ENCODE measurements around the gene CD248.
"Not testable (repeated sequence)": the region's sequence is repeated elsewhere in the genome, so short reads cannot be mapped to it uniquely, and the experiment has no call there.

The CD248 gene

DNA sequence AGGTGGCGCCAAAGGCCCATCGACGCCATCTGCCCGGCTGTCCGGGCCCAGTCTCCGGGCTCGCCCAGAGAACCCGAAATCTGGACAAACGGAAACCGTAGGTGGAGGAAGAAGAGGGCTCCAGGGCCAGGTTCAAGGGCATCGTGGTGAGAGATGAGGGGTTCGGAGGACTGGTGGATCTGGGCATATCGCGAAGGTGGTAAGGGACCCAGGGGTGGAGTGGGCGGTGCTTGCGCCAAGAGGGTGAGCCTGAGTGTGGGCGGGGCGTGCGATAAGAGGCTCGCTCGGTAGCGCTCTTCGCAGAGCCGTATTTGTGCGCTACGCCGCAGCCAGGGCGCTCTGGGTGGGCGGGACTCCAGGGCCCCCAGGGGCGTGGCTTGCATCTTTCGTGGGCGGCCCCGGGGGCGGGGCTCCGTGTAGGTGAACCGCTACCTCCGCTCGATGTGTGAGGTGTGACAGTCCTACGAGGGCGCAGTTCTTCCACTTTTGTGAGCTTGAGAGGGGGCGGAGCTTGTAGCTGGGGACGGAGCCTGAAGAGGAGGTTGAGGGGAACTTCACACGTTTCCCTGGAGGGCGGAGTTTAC, 4.8 kb downstream of the CD248 start:
- peak; percentile 97 for DNase-seq

DNA sequence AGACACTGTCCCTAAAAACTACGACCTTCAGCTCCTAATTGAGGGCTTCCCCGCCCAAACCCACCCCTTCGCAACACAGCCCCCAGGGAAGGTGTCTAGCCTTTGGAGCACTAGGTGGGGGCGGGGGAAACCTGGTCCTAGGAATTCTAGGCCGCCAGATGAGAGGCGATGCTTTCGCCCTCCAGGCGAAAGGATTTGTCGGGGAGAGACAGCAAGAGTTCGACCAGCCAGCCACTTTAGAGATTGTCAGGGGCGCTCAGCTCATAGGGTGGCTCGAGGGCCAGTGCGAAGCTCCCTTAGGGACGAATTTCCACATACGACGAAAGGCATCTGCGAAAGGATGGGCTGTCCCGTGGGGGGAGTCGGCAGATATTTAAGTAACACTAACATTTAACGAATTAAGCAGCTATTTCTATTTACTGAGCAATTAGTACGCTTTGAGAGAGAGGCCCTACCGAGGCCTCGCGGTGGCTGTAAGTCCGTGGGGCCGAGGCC, 5.3 kb downstream of the CD248 start:
- DNase-seq, result no peak

DNA sequence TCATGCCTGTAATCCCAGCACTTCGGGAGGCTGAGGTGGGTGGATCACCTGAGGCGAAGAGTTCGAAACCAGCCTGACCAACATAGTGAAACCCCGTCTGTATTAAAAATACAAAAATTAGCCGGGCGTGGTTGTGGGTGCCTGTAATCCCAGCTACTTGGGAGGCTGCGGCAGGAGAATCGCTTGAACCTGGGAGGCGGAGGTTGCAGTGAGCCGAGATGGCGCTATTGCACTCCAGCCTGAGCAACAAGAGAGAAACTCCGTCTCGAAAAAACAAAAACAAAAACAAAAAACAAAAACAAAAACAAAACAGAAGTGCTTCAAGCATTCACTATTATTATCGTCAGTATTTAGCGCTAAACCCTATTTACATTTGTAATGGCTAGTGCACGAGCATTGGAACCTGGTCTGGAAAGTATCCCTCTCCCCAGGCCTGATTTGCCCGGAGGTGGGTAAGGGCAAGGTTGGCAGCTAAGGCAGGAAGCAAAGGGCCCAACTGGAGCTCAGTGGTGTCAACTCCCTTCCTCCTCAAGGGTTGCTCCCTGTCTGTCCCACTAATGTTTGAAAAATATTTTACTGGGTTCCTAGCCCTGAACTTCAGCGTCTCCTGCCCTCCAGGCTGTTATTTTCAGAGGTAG, 5.9 kb downstream of the CD248 start:
- DNase-seq, result not testable (repeated sequence)

DNA sequence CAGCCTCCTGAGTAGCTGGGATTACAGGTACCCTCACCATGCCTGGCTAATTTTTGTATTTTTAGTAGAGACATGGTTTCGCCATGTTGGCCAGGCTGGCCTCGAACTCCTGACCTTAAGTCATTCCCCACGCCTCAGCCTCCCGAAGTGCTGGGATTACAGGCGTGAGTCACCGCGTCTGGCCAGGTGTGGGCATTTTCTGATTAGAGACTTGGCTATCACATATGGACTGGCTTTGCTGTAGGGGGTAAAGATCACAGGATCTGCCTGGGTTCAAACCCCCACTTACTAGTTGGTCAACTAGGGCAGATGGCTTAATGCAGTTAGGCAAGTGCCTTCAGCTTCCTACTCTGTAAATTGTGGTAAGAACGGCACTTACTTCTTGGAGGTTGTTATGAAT, 6.5 kb downstream of the CD248 start:
- no peak for DNase-seq

DNA sequence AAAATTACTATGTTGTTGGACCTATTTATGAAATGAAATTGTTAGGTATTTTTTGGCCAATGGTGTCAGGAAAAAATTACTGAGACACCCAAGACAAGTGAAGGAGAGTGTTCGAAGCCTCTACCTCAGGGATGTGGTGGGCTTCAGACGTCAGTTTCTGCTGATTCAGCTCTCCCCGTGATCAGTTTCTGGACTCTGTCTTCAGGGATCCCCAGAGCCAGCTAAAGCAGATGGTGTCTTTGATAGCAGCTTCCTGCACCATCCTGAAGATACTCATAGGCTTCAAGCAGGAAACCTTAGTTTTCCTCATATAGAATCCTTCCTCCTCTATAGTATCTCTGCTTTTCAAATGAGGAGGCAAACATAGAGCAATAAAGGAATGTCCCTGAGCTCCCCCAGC, 7.4 kb downstream of the CD248 start:
- DNase-seq, result no peak

DNA sequence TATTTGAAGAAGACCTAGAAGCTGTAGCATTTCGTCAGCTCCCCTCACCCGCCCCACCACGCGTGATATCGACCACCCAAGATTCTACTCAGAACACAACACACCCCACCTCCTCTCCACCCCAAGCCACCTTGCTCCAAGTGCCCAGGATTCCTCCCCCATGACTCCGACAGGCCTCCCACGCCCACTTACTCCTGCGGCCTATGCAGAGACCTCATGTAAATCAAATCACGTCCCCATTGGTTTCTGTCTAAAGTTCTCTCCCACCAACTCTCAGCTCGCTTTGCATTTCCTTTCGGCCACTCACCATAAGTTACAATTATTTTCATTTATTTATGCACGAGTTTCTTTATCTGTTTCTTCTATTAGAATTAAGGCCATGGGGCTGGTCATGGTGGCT, 14.2 kb downstream of the CD248 start:
- DNase-seq, result no peak

DNA sequence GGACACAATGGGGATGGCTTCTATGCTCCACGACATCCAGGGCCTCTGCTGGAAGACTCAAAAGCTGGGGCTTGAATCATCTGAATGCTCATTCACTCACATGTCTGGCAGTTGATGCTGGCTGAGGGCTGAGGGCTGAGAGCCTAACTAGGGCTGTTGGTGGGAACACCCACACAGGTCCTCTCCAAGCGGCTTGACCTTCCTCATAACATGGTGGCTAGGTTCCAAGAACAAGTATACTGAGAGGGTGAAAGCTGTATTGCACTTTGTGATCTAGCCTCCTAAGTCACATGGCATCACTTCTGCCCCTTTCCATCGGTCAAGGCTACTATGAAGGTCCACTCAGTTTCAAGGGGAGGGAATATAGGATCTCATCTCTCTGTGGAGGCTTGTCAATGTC, 17.7 kb downstream of the CD248 start:
- DNase-seq, result no peak

DNA sequence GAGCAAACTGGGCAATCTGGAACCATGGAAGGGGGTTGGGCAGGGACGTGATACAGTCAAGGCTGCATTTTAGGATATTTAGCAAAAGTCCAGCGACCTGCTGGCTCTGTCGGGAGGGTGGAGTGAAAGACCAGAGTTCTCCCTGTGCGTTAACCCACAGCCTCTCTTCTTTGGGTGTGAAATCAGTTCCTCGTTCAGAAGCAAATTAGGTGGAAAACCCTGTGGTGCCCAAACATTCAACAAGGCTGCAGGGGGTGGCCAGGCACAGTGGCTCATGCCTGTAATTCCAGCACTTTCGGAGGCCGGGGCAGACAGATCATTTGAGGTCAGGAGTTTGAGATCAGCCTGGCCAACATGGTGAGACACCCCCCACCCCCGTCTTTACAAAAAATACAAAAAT, 19.2 kb downstream of the CD248 start:
- no peak for DNase-seq

DNA sequence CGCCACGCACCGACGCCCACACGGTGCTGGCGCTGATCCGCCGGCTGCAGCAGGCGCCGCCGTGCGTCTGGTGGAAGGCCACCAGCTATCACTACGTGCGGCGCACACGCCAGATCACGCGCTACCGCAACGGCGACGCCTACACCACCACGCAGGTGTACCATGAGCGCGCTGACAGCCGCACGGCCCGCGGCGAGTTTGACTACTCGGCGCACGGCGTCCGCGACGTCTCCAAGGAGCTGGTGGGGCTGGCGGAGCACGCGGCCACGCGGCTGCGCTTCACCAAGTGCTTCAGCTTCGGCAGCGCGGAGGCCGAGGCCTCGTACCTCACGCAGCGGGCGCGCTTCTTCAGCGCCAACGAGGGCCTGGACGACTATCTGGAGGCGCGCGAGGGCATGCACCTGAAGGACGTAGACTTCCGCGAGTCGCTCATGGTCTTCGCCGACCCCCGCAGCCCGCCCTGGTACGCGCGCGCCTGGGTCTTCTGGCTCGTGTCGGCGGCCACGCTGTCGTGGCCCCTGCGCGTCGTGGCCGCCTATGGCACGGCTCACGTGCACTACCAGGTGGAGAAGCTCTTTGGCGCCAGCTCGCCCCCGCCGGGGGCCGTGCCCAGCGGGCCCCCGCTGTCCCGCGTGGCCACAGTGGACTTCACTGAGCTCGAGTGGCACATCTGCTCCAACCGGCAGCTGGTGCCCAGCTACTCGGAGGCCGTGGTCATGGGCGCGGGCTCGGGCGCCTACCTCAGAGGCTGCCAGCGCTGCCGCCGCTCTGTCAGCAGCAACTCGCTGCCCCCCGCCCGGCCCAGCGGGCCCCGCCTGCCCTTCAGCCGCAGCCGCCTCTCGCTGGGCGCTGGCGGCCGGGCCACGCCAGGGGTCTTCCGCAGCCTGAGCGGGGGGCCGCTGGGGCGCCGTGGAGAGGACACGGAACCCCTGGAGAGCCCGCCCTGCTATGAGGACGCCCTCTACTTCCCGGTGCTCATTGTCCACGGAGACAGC, 21.9 kb downstream of the CD248 start:
- DNase-seq, result no peak

DNA sequence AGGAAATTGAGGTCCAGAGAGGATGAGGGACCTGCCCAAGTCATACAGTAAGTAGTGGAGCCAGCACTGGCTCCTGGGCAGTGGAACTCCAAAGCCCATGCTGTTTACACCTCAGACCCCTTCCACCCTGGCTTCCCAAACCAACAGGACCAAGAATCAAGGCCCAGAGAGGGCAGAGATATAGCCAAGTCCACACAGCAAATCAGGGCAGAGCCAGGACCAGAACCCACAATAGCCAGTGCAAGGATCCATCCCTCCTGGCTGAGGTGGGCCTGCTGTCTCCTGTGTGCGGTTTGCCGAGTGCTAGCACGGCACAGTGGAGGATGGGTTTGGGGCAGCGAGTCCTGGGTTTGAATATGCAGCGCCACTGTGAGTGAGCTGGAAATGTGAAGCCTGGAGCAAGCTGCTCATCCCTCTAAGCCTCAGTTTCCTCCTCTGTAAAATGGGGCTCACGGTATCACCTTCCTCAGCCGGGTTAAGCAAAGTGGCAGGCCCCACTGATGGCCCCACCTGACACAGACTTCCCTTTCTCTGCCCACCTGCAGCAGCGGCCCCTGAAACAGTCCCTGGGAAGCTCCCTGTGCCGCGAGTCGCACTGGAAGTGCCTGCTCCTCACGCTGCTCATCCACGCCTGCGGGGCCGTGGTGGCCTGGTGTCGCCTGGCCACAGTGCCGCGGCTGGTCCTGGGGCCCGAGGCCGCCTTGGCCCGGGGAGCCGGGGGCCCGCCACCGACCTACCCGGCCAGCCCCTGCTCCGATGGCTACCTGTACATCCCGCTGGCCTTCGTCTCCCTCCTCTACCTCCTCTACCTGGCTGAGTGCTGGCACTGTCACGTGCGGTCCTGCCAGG, 22.8 kb downstream of the CD248 start:
- DNase-seq, result no peak

DNA sequence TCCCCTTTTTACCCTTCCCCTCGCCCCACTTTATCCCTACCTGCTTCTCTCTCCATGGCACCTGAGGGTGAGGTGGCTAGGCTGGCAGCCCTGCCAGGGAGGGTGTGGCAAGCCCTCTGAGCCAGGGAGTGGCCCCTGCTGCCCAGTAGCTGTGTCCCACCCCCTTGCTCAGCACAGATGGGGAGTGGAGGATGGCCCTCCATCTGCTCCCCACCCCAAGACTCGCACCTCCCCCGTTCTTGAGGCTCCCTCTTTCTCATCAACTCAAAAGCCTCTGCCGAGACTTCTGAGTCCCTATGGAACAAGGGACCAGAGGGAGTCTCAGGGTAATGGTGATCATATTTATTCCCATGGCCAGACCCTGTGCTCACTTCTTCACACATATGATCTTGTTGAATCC, 23.5 kb downstream of the CD248 start:
- DNase-seq, result no peak

DNA sequence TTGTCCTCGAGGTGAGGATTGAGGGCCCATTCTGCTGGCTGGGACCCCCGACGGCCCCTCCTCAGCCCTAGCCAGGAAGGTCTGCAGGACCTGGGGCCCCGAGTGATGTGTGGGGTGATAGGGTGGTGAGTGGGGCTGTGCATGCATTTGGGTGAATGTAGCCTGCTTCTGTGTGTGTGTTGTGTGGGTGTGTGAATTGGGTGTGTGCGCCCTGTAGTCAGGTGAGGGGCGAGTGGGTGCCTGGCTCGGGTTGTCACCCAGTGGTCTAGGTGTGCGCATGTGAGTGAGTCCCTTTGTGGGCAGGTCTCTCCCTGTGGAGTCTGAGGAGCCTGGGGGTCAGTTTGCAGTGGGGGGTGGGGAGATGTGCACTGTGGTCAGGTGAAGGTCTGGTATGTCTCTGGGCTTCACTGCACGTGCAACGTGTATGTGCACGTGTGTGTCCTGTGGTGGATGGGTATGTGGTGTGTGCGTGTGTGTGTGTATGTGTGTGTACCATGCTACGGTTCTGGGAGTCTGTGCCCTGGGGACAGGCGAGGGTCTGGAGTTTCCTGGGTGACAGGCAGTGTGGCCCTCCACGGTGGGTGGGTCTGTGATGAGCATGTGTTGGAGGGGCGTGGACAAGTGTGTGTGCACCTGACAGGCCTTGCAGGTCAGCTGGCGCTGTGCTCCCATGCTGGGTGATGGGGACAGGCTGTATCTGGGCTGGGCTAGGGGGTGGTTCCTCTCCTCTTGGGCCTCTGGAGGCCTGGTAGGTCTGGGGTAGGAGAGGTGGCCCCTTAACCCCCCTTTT, 24.1 kb downstream of the CD248 start:
- DNase-seq, result no peak

DNA sequence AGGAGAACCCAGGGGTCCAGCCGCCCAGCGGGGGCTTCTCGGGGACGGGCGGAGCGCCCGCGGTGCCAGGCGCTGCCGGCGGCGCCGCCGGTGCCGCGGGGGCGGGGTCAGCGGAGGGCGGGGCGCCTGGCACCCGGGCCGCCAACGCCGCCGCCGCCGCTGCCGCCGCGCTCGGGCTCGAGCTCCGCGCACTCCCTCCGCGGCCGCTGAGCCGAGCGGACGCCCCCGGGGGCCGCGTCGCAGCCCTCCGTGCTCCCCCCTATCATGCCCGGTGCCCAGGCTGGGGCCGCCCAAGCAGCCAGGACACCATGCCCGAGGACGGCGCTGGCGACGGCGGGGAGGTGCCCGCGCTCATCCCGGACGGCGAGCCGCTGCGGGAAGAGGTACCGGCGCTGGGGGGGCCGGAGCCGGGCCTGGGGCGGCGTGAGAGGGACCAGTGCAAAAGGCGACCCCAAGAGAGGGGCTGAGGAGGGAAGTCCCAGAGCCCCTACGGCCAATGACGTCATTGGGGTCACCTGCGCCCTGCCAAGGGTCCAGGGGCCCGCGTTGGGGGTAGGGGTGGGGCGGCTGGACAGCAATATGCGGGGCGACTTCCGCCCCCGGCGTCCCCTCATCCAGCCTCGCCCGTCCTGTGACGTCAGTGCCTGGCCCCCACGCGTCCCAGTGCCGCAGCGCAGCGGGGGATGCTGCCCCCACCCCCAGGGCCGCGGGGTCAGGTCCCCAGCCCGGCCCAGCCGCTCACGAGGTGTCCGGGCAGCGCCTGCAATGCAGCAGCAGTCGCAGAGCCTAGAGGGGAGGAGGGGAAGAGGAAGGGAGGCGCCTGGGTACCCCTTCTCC, 24.9 kb downstream of the CD248 start, which contains the start of gene TMEM151A:
TMEM151A (plus strand) TSS at position 189 of the 837 bp plus-strand sequence; CDS start at position 309, 120 bp downstream.
- no peak for DNase-seq

DNA sequence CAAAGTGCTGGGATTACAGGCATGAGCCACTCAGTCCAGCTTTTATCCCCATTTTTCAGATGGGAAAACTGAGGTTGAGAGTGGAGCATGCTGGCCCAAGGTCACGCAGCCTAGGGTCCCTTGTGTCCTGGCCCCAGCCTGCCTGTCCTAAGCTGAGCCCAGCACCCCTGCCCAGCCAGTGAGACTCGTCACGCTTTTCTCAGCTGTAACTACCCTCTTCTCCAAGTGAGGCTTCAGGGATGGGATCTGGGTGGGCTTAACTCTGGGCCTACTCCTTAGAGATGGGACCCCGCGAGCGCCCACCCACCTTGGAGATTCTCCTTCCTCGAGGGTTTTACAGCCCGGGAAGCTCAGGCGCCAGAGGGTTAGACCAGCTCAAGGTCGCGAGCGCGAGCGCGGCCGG, 25.5 kb downstream of the CD248 start:
- DNase-seq, result no peak

DNA sequence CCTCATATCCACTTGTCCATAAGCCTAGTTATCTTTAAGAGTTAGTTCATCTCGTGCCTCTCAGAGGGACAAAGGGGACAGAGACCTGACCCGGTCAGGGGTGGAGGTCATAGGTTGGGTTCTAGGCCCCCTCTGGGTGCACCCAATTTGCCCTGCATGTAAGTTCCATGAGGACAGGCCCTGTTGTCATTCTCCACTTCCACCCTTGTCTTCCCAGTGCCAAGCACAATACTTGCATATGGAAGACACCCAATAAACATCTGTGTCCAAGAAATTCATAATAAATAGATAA, 26.6 kb downstream of the CD248 start:
- DNase-seq, result no peak

DNA sequence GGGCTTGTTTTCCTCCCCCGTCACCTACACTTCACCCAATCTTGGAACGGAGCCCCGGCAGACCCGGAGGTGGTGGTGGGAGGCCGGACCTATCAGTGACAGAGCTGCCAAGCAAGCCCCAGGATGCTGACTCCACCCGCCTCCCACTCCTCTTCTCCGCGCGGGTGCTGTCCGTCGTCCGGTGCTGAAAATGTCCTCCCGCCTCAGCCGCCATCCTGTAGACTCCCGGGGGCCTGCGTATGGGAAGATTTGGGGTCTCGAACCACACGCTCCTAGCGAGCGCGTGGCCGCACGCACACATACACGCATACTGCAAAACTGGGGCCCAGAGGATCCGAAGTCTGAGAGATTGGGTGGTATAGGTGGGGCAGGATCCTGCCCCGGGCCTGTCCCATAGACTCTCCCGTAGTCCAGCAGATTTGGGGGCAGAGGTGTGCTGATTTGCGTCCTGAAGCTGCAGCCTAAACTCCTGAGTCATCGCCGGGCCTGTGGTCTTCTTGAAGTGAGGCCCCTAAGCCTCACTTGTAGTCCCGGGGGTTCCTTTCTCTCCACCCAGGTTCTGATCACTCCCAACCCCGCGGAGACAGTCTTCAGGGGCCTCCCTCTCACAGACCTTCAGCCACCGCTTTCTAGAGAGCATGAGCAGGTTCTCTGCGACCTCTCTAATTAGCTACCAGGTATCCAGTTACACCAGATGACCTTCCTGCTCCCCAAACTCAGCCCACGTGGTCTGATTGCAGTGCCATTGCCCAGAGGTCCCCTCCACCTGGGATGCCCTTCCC, 27.1 kb downstream of the CD248 start:
- DNase-seq, result peak; percentile 84

DNA sequence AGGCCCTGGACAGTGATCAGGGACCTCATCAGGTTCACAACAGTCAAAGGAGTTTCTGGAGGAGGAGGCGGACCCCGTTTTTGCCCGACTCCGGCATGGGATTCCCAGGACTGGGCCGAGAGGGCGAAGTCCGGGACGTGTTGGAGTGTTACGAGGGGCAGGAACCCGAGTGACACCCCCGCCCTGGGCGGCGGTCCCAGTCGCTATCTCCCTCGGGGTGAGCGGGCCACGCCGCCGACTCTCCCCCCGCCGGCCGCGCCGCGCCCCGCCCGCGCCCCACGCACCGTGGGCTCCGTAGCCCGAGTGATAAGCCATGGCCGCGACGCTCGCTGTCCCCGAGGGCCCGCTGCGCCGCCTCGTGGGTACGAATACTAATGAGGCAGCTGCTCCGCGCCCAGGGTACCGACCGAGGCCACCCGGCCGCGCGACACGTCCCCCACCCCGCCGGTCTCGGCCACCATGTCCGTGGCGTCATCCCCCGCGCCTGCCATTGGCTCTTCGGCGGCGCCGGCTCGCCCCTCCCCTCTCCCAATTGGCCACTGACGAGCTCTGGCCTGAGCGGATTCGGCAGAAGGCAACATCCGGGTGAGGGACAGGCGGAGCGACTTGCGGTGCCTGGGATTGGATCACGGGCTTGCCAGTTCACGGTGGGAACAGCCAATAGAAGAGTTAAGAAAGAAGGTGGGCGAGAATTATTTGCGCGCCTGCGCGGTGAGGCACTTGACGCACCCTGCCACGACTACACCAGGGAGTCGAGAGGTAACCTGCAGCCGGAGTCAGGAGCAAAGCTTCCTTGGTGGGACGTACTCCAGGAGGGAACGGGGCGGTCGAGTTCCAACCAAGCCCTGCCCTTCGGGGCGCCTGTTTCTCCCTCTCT, 27.9 kb downstream of the CD248 start, which contains the start of gene YIF1A:
YIF1A (minus strand) TSS at position 473 of the 877 bp plus-strand sequence; CDS start at position 315, 158 bp downstream.
- peak; percentile 100 for DNase-seq

DNA sequence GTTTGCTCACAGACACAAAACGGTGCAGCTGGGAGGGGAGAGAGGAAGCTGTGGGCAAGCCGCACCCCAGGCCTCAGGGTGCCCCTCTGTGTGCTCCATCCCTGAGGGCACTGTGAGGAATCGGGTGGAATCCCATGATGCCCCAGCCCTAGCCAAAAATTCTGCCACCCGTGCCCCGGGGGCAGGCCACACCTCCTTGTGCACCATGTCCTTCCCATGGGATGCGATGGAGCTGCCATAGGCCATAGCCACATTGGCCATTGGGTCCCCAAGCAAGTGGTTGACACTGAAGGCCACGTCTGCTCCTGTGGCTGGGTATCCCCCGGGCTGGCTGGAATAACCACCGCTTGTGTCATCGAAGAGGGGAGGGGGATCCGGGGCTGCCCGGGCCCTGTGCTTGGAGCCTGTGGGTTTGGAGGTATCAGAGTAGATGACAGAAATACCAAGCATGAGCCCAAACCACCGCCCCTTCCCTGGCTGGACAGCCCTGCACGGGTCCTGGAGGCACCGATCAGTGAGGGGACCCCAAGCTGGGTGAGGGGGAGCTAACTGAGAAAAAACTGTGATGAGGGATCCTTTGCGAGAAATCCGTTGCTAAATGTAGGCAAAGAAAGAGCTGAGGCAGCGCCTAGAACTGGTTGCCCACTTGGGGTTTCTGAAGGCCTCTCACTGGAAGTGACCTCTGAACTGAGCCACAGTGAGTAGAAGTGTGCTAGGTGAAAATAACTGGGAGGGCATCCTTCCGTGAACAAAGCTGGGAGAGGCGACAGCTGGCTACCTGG, 28.8 kb downstream of the CD248 start:
- DNase-seq, result no peak
